COLO829 (cell line): ENCODE data around the gene IBTK.
A peak's percentile ranks its signal among the peaks of the same experiment; 100 is the strongest.
"Not testable (repeated sequence)": the region's sequence is repeated elsewhere in the genome, so short reads cannot be mapped to it uniquely, and the experiment has no call there.

Experiments used
- DNase-seq: peaks from one replicate; pipeline ENCODE4 v3.0.0; 2012; ENCODE audit warnings: low spot score

IBTK gene

GRCh38 chr6:82247505-82248272 lies at the start of gene IBTK:
Gene IBTK, minus strand, starts transcription at chr6:82247744. Its CDS starts 7,258 bp downstream, at chr6:82240486.
- DNase-seq: peak; percentile 91

- no peak for DNase-seq
Measured at GRCh38 chr6:82283771-82284410, 36.3 kb upstream of the IBTK start.

DNA sequence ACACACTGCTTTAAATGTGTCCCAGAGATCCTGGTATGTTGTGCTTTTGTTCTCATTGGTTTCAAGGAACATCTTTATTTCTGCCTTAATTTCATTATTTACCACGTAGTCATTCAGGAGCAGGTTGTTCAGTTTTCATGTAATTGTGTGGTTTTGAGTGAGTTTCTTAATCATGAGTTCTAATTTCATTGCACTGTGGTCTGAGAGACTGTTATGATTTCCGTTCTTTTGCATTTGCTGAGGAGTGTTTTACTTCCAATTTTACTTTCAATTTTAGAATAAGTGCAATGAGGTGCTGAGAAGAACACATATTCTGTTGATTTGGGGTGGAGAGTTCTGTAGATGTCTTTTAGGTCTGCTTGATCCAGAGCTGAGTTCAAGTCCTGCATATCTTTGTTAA lies 34.0 kb upstream of the IBTK start:
- not testable (repeated sequence) for DNase-seq

DNA sequence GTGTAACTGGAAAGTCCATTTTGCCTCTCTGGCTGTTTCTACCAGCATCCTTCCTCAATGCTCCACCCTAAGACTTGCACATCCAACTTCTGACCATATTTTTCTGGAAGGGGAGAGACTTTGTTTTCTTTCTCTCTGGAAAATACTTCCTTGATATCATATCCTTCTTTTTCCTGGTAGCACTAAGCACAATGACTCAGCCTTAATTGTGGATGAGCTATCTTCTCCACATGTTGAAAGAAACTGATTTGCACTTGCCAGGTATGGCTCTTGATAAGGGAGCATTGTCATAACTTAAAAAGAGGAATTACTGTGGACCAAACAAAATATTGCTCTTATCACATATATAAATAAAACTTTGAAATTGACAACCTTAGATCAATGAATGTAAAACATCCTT lies 30.1 kb upstream of the IBTK start:
- no peak for DNase-seq

DNA sequence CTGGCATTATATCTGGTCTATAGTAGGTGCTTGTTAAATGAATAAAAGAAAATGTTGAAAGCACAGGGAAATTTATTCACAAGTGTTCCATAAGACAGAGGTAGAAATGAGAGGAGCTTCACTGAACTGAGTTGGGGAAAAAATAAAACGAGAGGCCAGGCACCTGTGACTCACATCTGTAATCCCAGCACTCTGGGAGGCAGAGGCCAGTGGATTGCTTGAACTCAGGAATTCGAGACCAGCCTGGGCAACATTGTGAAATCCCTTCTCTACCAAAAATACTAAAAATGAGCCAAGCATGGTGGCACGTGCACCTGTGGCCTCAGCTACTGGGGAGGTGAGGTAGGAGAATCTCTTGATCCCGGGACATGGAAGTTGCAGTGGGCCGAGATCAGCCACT lies 28.1 kb upstream of the IBTK start:
- DNase-seq: no peak

- no peak for DNase-seq
Measured at GRCh38 chr6:82273295-82273694, 25.8 kb upstream of the IBTK start.

DNA sequence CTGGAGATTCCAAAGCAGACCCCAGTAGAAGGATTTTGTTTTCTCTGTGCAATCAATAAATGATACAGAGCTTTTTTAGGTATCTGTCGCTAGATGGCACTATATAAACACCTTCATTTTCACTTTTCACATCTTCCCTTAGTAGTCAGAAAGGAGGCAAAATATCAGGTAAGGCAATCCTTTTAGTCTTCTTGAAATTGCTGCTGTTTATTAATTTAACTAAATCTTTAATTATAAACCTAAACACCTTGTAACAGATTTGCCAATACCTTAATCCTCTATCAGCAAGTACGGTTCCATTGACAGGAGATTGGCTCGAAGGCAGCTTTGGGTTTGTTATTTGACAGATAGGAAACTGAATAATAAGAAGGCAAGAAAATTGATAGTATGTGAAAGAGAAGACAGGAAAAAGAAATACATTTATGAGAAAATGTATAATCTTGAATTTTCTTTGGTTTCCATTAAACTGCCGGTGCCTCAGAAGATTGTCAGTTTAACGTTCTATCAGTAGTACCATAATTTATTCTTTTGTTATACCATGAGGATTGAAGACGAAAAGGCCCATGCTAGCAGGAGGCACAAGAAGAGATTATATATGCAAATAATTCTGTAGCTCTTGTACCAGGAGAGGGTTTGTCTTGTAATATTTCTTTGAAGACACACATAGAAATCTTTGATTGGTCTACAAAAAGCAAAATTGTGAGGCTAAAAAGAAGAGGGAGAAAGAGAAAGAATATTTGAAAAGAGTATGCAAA lies 23.5 kb upstream of the IBTK start:
- peak; percentile 52 for DNase-seq

DNA sequence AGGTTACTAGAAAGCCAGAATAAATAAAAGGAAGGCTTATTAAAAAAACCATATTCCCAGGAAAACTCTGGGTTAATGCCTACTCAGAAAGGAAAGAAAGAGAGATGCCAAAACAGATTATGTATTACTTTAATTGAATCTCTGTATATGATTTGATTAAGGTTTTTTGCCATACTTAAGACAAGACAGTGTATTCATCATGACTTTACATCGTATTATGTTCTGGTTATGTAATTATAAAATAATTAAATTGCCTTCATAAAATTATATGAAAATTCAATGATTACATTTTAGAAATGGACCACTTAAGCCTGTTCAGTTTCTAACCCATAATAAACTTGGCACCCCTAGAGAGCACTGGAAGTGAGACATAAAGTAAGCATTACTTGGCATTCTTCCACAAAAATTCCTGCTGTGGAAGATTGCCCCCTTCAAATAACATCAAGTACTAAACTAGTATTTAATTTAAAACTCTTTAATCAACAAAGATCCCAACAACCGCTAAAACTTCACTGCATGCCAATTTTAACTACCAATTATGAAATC lies 20.8 kb upstream of the IBTK start:
- no peak for DNase-seq

DNA sequence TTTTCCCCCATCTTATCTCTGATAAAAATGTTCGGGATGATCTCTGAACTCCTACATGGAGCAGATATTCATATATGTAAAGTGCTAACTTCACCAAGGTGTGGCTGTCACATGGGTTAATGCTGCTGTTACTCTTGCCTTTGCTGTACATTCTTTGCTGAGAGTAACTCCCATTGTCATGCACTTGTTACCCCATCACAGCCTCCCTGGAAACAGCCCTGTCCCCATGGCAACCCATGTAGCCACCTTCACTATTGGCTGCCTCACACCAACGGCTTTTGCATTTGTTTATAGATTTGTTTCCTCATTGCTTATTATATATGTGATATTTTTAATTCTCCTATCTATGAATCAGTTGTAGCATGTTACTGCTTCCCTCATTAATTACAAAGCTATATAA lies 17.3 kb upstream of the IBTK start:
- no peak for DNase-seq

DNA sequence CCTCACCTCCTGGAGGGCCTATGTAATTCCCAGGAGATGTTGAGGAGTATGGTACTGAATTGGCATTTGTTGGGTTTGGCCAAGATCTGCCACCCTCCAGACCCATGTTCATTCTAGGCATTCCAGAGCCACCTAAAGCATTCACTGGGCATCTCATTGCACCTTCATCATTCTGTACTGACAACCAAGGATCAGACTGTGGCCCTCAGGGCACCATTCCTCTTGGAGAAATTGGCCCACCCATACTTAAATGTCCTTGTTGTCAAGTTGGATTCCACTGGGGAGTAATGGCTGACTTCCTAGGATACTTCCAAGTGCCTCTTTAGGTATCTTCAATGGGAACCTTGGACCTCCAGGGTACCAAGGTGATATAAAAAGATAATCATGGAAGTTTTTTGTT lies 16.8 kb upstream of the IBTK start:
- DNase-seq: no peak

- DNase-seq: no peak
Measured at GRCh38 chr6:82263916-82264315, 16.4 kb upstream of the IBTK start.

DNA sequence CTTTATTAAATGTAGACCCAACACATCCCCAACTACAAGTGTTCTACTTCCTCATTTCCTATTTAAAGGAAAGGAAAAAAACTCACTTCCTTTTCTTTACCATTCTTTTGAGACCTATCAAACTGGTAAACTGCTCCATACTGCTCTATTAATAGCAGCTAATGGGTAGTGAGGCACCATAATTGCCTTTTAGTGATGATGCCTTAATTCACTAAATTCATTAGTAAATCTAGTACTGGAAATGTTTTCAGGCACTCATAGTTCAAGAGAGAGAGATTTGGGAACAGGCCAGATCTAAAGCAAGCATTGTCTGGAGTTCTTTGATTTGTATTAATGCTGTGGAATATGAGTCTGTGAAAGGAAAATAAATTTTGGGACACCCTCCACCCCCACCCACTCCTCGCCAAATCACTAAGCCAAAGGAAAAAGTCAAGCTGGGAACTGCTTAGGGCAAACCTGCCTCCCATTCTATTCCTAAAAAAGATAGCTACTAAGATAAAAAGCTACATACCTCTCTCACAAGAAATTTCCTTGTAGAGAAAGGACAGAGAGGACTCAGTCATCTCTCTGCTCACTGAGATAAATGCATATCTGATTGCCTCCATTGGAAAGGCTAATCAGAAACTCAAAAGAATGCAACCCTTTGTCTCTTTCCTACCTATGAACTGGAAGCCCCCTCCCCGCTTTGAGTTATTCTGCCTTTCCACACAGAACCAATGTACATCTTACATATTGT lies 13.6 kb upstream of the IBTK start:
- DNase-seq: no peak

- DNase-seq: no peak
Measured at GRCh38 chr6:82259389-82259788, 11.8 kb upstream of the IBTK start.

GRCh38 chr6:82257088-82257774 lies 9.7 kb upstream of the IBTK start:
- DNase-seq: no peak

DNA sequence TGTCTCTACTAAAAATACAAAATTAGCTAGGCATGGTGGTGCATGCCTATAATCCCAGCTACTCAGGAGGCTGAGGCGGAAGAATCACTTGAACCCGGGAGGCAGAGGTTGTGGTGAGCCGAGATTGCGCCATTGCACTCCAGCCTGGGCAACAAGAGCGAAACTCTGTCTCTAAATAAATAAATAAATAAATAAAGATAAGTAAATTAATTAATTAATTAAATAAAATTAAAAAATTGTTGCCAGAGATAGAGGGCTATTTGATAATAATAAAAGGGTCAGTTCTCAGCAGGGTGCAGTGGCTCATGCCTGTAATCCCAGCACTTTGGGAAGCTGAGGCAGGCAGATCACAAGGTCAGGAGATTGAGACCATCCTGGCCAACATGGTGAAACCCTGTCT lies 7.2 kb upstream of the IBTK start:
- not testable (repeated sequence) for DNase-seq

DNA sequence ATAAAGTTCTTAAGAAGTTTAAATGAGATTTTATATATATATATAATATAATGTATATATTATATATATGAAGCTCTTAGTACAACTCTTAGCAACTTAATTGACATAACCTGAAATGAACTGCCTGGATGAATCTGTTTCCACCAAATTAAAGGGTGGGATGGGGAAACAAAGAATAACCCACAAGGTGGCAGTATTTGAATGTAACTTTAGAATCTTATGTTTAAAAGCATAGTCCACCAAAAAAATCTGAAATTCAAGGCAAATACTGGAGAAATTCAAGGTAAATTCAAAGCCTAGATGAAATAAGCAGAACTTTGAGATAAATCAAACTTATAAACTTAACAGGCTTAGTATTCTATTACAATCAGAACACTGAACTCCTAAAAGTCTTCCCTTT lies 4.4 kb upstream of the IBTK start:
- DNase-seq: peak; percentile 44

- DNase-seq: no peak
Measured at GRCh38 chr6:82249381-82250253, 2.1 kb upstream of the IBTK start.

DNA sequence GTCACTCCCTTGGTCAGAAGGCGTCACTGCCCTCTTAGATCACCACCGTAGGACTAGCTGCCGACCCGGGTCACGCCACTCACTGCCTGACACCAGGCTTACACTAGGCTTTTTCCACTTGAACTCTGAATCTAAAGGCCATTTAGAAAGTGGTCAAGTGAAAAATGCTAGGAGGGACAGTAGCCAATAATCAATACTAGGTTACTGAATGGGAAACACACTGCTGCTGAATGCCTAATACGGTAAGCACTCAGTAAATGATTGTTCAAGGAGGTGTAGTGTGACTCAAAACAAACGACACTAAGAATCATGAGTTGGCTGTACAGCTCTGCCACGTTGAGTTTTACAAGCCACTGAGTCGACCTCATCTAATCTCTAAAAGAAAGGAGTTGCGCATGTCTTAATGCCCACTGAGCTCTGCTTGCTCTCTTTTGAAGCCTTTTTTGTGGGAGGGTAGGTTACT lies 760 bp upstream of the IBTK start:
- DNase-seq: no peak

GRCh38 chr6:82246802-82247504 lies 591 bp downstream of the IBTK start:
- peak; percentile 41 for DNase-seq

DNA sequence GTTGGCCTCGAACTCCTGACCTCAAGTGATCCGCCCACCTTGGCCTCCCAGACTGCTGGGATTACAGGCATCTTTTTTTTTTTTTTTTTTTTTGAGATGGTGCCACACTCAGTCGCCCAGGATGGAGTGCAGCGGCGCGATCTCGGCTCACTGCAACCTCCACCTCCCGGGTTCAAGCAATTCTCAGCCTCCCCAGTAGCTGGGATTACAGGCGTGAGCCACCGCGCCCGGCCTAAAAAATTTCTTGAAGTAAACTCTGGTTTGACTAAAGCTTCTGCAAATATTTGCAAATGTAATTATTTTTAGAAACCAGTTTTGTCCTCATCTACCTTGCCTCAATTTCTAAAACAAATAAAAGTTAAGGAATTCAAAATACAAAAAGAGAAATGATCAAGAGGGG lies 1.2 kb downstream of the IBTK start:
- DNase-seq: no peak
